Measurements from ENCODE around the gene SLC35B2.

SLC35B2 gene

DNA sequence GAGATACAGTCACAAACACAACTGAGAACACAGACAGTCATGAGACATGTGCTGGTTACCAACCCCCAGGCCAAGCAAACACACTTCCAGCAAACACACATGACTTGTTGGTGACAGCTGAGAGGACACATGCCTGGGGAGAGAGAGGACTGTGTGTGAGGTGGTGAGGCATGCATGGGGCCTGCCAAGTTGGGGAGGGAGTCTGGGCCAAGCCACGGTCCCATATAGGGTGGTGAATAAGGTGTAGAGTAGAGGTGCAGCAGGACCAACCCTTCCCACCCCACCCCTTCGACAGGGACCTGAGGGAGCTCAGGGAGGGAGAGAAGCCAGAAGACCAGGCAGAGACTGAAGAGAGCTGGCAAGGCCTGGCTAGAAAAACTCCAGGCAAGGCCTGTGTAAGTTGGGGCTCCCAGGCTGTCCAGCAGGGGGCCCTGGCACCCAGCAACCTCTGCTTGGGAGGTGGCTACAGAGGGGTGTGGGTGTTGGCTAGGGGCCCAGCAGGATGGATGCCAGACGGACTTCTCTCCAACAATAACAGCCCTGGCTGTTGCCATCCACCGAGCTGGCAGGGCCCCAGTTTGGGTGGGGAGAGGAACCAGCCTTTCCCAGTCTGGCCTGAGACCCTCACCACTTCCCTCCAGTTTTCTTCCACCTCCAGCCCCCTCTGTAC is 35.9 kb downstream of the SLC35B2 start:
- Histone ChIP-seq H3K4me3 (ENCODE audit: low read length in 2 of 2) (peak overlapping the region in 1 of 2 donors; percentile 12), H3K27me3 (ENCODE audit: control insufficient read depth in 2 of 2, insufficient read depth in 2 of 2, low read length in 2 of 2) (no peaks in the 10 kb centered on the region), H3K9ac (ENCODE audit: low read depth in 1 of 2, low read length in 2 of 2) (peak overlapping the region; percentile 20 to 56), H3K27ac (ENCODE audit: low read depth in 2 of 2, low read length in 2 of 2) (peak overlapping the region; percentile 70 to 81), H3K36me3 (ENCODE audit: control insufficient read depth in 2 of 2, insufficient read depth in 2 of 2, low read length in 2 of 2) (no peaks in the 10 kb centered on the region), H3K4me1 (ENCODE audit: control insufficient read depth in 2 of 2, insufficient read depth in 2 of 2, low read length in 2 of 2) (peaks cover 42 to 48% of the 10 kb centered on the region in 2 donors), H3K9me3 (ENCODE audit: control insufficient read depth in 2 of 2, low read length in 2 of 2) (no peaks in the 10 kb centered on the region)

DNA sequence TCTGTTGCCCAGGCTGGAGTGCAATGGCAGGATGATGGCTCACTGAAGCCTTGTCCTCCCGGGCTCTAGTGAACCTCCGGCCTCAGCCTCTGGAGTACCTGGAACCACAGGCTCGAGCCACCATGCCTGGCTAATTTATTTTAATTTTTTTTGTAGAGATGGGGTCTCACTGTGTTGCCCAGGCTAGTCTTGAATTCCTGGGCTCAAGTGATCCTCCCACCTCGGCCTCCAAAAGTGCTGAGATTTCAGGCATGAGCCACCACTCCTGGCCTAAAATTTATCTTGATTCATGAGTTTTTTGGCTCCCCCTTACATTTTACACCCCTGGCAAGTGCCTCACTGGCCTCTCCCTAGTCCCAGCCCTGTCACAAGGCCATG is 36.4 kb downstream of the SLC35B2 start:
- Histone ChIP-seq H3K9me3 (ENCODE audit: control insufficient read depth in 2 of 2, low read length in 2 of 2) (no peaks in the 10 kb centered on the region), H3K4me3 (ENCODE audit: low read length in 2 of 2) (peak overlapping the region in 1 of 2 donors; percentile 2), H3K4me1 (ENCODE audit: control insufficient read depth in 2 of 2, insufficient read depth in 2 of 2, low read length in 2 of 2) (peaks cover 41 to 48% of the 10 kb centered on the region in 2 donors), H3K27me3 (ENCODE audit: control insufficient read depth in 2 of 2, insufficient read depth in 2 of 2, low read length in 2 of 2) (no peaks in the 10 kb centered on the region), H3K36me3 (ENCODE audit: control insufficient read depth in 2 of 2, insufficient read depth in 2 of 2, low read length in 2 of 2) (no peaks in the 10 kb centered on the region), H3K9ac (ENCODE audit: low read depth in 1 of 2, low read length in 2 of 2) (peak overlapping the region; percentile 20 to 56), H3K27ac (ENCODE audit: low read depth in 2 of 2, low read length in 2 of 2) (peak overlapping the region; percentile 70 to 81)

DNA sequence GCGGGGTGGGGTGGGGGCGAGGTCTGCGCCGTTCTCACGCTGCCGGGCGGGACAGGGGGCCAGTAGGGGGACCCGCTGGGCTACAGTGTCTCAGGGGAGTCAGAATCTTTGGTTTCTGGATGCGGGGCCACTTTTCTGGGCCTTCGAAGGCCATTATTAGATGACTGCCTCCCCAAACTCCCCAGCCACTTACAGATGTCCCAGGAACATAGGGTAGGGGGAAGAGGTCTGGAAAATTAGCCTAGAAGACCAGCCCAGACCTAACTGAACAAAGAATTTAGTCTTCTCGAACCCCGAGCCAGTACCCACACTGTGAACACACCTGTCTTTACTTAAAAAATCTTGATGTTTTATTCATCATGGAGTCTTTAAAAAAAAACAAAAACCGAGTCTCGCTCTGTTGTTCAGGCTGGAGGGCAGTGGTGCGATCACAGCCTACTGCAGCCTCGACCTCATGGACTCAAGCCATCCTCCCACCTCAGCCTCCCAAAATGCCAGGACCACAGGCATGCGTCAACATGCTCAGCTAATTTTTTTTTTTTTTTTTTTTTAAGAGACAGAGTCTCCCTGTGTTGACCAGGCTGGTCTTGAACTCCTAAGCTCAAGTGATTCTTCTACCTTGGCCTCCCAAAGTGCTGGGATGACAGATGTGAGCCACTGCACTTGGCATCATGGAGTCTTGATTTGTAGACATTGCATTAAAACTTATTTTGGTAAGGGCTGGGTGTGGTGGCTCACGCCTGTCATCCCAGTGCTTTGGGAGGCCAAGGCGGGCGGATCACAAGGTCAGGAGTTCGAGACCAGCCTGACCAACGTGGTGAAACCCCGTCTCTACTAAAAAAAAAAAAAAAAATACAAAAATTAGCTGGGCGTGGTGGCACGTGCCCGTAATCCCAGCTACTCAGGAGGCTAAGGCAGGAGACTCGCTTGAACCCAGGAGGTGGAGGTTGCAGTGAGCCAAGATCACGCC is 37.2 kb downstream of the SLC35B2 start:
- Histone ChIP-seq H3K9ac (ENCODE audit: low read depth in 1 of 2, low read length in 2 of 2) (peak overlapping the region in 1 of 2 donors; percentile 76), H3K9me3 (ENCODE audit: control insufficient read depth in 2 of 2, low read length in 2 of 2) (no peaks in the 10 kb centered on the region), H3K27me3 (ENCODE audit: control insufficient read depth in 2 of 2, insufficient read depth in 2 of 2, low read length in 2 of 2) (no peaks in the 10 kb centered on the region), H3K36me3 (ENCODE audit: control insufficient read depth in 2 of 2, insufficient read depth in 2 of 2, low read length in 2 of 2) (no peaks in the 10 kb centered on the region), H3K4me1 (ENCODE audit: control insufficient read depth in 2 of 2, insufficient read depth in 2 of 2, low read length in 2 of 2) (peaks cover 37 to 48% of the 10 kb centered on the region in 2 donors), H3K27ac (ENCODE audit: low read depth in 2 of 2, low read length in 2 of 2) (peak overlapping the region in 1 of 2 donors; percentile 63), H3K4me3 (ENCODE audit: low read length in 2 of 2) (peak overlapping the region; percentile 59 to 61)

DNA sequence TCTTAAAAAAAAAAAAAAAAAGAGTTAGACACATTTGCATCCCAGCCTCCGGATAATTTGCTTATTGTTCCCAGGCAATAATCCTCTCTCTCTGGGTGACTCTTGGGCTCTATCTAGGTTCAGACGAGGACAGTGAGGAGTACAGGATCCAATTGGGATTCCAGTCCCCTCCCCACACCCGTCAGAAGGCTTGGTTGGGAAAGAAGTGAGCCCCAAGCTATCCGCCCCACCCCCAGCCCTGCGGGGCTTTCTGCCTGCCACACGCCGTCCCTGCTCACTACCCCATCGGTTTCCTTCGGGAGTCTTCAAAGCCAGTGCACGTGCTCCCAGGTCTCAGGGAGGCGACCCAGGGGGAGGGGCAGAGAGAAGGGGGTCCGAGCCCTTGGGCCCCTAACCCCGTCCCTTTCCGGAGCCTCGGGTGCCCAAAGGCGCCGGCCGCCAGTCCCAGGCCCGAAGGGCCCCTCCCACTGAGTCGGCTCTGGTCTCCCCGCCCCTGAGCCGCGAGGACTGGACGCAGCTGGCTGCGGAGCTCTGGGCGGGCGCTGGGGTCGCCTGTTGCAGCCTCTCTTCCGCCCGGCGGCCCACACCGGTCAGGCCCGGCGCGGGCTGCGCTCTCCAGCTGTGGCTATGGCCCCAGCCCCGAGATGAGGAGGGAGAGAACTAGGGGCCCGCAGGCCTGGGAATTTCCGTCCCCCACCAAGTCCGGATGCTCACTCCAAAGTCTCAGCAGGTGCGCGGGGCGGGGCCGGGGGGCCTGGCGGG is 38.1 kb downstream of the SLC35B2 start:
- Histone ChIP-seq H3K4me1 (ENCODE audit: control insufficient read depth in 2 of 2, insufficient read depth in 2 of 2, low read length in 2 of 2) (peaks cover 36 to 45% of the 10 kb centered on the region in 2 donors), H3K27ac (ENCODE audit: low read depth in 2 of 2, low read length in 2 of 2) (peak overlapping the region; percentile 70 to 79), H3K4me3 (ENCODE audit: low read length in 2 of 2) (peak overlapping the region; percentile 59 to 61), H3K27me3 (ENCODE audit: control insufficient read depth in 2 of 2, insufficient read depth in 2 of 2, low read length in 2 of 2) (no peaks in the 10 kb centered on the region), H3K36me3 (ENCODE audit: control insufficient read depth in 2 of 2, insufficient read depth in 2 of 2, low read length in 2 of 2) (no peaks in the 10 kb centered on the region), H3K9me3 (ENCODE audit: control insufficient read depth in 2 of 2, low read length in 2 of 2) (no peaks in the 10 kb centered on the region), H3K9ac (ENCODE audit: low read depth in 1 of 2, low read length in 2 of 2) (peak overlapping the region; percentile 65 to 76)

DNA sequence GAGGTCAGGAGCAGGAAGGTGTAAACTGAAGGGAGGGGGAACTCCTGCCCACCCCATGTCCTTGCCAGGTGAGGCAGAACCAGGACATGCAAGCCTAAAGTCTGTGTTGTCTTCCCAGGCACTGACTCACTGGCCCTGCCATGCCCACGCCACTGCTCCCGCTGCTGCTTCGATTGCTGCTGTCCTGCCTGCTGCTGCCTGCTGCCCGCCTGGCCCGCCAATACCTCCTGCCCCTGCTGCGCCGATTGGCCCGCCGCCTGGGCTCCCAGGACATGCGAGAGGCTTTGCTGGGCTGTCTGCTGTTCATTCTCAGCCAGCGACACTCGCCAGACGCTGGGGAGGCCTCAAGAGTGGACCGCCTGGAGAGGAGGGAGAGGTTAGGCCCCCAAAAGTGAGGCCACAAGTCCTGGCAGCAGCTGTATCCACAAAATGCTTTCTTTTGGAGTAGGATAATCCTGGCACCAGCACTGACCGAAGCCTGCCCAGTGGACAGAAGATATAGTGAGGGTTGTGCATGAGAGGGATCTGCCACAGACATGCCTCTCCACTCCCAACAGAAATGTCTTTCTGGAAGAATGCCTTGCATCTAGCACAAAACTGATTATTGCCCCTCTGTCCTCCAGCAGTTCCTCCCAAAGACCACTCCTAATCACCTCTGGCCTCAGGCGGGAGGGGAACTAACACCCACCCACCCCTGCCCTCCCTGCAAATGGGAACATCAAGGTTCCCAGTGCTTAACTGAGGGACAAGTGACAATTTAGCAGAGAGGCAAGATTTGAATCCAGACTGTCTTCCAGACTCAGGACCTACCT is 39.8 kb downstream of the SLC35B2 start:
- Histone ChIP-seq H3K4me3 (ENCODE audit: low read length in 2 of 2) (no peak overlapping the region), H3K27ac (ENCODE audit: low read depth in 2 of 2, low read length in 2 of 2) (peak overlapping the region in 1 of 2 donors; percentile 3)

DNA sequence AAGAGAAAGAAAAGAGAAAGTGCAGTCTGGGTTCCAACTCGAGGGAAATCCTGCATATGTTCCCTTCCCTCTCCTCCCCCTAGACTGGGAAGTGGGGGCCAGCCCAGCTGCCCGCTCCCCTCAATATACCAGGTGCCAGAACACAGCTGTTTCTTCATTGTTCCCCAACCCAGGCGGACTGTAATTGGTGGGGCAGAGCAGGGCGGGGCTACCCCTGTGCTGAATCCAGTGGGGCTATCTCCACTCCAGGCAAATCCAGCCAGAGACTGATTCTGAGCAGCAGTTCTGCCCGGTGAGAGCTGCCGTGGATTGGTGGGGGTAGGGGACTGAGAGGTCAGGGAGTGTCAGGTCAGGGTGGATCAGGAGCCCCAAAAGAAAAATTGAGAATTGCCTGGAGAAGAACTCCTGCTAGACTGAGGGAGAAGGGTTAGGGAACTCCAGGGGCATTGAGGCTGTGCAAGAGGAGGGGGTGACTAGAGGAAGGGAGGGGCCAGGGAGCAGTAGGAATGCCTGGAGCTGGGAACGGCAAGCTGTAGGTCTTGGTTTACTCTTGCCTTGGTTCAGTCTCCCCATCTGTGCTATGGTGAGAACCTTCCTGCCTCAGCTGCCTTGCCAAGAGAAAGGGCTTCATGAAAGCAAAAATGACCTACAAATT is 40.5 kb downstream of the SLC35B2 start, which contains the start of gene MYMX:
TSS of gene MYMX (plus strand) at position 250 of the 655 bp plus-strand sequence. CDS start 546 bp downstream, outside the sequence.
- Histone ChIP-seq H3K9ac (ENCODE audit: low read depth in 1 of 2, low read length in 2 of 2) (peak within 1 kb of the TSS in 1 of 2 donors; percentile 28), H3K4me1 (ENCODE audit: control insufficient read depth in 2 of 2, insufficient read depth in 2 of 2, low read length in 2 of 2) (peaks cover 25 to 33% of the 10 kb centered on the region in 2 donors), H3K4me3 (ENCODE audit: low read length in 2 of 2) (no peak within 1 kb of the TSS), H3K9me3 (ENCODE audit: control insufficient read depth in 2 of 2, low read length in 2 of 2) (no peaks in the 10 kb centered on the region), H3K27me3 (ENCODE audit: control insufficient read depth in 2 of 2, insufficient read depth in 2 of 2, low read length in 2 of 2) (no peaks in the 10 kb centered on the region), H3K27ac (ENCODE audit: low read depth in 2 of 2, low read length in 2 of 2) (peak within 1 kb of the TSS in 1 of 2 donors; percentile 3), H3K36me3 (ENCODE audit: control insufficient read depth in 2 of 2, insufficient read depth in 2 of 2, low read length in 2 of 2) (no peaks in the 10 kb centered on the region)

More for the DNA sequence above, 39.8 kb downstream of the SLC35B2 start:
- H3K4me1 ChIP-seq (ENCODE audit: control insufficient read depth in 2 of 2, insufficient read depth in 2 of 2, low read length in 2 of 2) = peaks cover 27 to 39% of the 10 kb centered on the region in 2 donors
- peak overlapping the region in 1 of 2 donors; percentile 28 for H3K9ac ChIP-seq (ENCODE audit: low read depth in 1 of 2, low read length in 2 of 2)
- no peaks in the 10 kb centered on the region for H3K27me3 ChIP-seq (ENCODE audit: control insufficient read depth in 2 of 2, insufficient read depth in 2 of 2, low read length in 2 of 2)
- H3K9me3 ChIP-seq (ENCODE audit: control insufficient read depth in 2 of 2, low read length in 2 of 2) = no peaks in the 10 kb centered on the region
- no peaks in the 10 kb centered on the region for H3K36me3 ChIP-seq (ENCODE audit: control insufficient read depth in 2 of 2, insufficient read depth in 2 of 2, low read length in 2 of 2)

DNA sequence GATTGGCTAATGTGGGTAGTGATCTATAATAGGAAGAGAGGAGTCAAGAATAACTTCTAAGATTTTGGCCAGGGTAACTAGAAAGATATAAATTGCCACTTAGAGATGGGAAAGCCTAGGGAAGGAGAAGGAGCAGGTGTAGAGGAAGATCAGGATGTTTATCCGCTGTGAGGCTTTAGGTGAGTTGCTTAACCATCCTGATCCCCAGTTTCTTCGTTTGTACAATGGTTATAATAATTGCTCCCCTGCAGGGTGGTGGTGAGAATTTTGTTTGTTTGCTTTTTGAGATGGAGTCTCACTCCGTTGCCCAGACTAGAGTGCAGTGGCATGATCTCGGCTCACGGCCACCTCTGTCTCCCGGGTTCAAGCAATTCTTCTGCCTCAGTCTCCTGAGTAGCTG is 43.0 kb downstream of the SLC35B2 start:
- Histone ChIP-seq H3K4me1 (ENCODE audit: control insufficient read depth in 2 of 2, insufficient read depth in 2 of 2, low read length in 2 of 2) (peaks cover 13 to 17% of the 10 kb centered on the region in 2 donors), H3K9me3 (ENCODE audit: control insufficient read depth in 2 of 2, low read length in 2 of 2) (no peaks in the 10 kb centered on the region), H3K27me3 (ENCODE audit: control insufficient read depth in 2 of 2, insufficient read depth in 2 of 2, low read length in 2 of 2) (no peaks in the 10 kb centered on the region)

DNA sequence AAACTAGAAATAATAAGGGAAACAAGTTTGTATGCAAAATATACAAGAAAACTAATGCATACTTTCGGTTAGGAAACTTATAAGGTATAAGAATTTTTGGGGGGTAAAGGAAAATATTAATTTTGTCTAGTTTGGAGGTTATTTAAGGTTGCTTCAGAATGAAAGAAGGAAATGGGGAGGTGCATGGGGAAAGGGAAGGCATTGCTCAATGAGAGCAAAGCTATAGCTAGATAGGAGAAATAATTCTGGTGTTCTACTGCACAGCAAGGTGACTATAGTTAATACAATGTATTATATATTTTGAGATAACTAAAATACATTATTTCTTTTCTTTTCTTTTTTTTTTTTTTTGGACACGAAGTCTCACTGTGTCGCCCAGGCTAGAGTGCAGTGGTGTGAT is 46.0 kb downstream of the SLC35B2 start:
- Histone ChIP-seq H3K9me3 (ENCODE audit: control insufficient read depth in 2 of 2, low read length in 2 of 2) (no peaks in the 10 kb centered on the region), H3K9ac (ENCODE audit: low read depth in 1 of 2, low read length in 2 of 2) (no peak overlapping the region), H3K4me3 (ENCODE audit: low read length in 2 of 2) (no peak overlapping the region), H3K36me3 (ENCODE audit: control insufficient read depth in 2 of 2, insufficient read depth in 2 of 2, low read length in 2 of 2) (no peaks in the 10 kb centered on the region), H3K4me1 (ENCODE audit: control insufficient read depth in 2 of 2, insufficient read depth in 2 of 2, low read length in 2 of 2) (no peaks in the 10 kb centered on the region), H3K27ac (ENCODE audit: low read depth in 2 of 2, low read length in 2 of 2) (no peak overlapping the region), H3K27me3 (ENCODE audit: control insufficient read depth in 2 of 2, insufficient read depth in 2 of 2, low read length in 2 of 2) (no peaks in the 10 kb centered on the region)

More for the DNA sequence above, 43.0 kb downstream of the SLC35B2 start:
- H3K4me3 ChIP-seq (ENCODE audit: low read length in 2 of 2) = no peak overlapping the region
- no peak overlapping the region for H3K27ac ChIP-seq (ENCODE audit: low read depth in 2 of 2, low read length in 2 of 2)
- no peak overlapping the region for H3K9ac ChIP-seq (ENCODE audit: low read depth in 1 of 2, low read length in 2 of 2)
- H3K36me3 ChIP-seq (ENCODE audit: control insufficient read depth in 2 of 2, insufficient read depth in 2 of 2, low read length in 2 of 2) = no peaks in the 10 kb centered on the region

DNA sequence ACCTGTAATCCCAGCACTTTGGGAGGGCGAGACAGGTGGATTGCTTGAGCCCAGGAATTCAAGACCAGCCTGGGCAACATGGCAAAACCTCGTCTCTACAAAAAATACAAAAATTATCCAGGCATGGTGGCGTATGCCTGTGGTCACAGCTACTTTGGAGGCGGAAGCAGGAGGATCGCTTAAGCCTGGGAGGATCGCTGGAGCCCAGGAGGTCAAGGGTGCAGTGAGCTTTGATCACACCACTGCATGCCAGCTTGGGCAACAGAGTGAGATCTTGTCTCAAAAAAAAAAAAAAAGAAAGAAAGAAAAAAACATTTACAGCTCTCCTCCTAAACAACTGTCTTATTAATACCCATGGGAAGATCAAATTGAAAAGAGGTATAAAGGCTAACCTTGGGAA is 49.4 kb downstream of the SLC35B2 start:
- Histone ChIP-seq H3K9ac (ENCODE audit: low read depth in 1 of 2, low read length in 2 of 2) (no peak overlapping the region), H3K27ac (ENCODE audit: low read depth in 2 of 2, low read length in 2 of 2) (no peak overlapping the region), H3K36me3 (ENCODE audit: control insufficient read depth in 2 of 2, insufficient read depth in 2 of 2, low read length in 2 of 2) (no peaks in the 10 kb centered on the region), H3K4me1 (ENCODE audit: control insufficient read depth in 2 of 2, insufficient read depth in 2 of 2, low read length in 2 of 2) (peaks cover 2 to 10% of the 10 kb centered on the region in 2 donors), H3K9me3 (ENCODE audit: control insufficient read depth in 2 of 2, low read length in 2 of 2) (no peaks in the 10 kb centered on the region), H3K27me3 (ENCODE audit: control insufficient read depth in 2 of 2, insufficient read depth in 2 of 2, low read length in 2 of 2) (no peaks in the 10 kb centered on the region), H3K4me3 (ENCODE audit: low read length in 2 of 2) (no peak overlapping the region)

Measured in mucosa of rectum (tissue), 2 donors.